Right forelimb (tissue), 1 donor: Measurements from ENCODE around the gene LMO1.

ENCODE experiments used
- DNase-seq: peaks from one replicate; pipeline ENCODE4 v3.0.0-alpha.2; 2018

The LMO1 gene

GRCh38 chr11:8288166-8288772 is 24.6 kb upstream of the LMO1 start:
- peak; percentile 21 for DNase-seq

GRCh38 chr11:8287703-8288102 is 24.0 kb upstream of the LMO1 start:
- DNase-seq, result peak; percentile 10

GRCh38 chr11:8287297-8287696 is 23.6 kb upstream of the LMO1 start:
- peak; percentile 16 for DNase-seq

- peak; percentile 11 for DNase-seq
Measured at GRCh38 chr11:8286886-8287285, 23.2 kb upstream of the LMO1 start.

- no peak for DNase-seq
Measured at GRCh38 chr11:8285796-8286195, 22.1 kb upstream of the LMO1 start.

- DNase-seq, result no peak
Measured at GRCh38 chr11:8285228-8285627, 21.6 kb upstream of the LMO1 start.

GRCh38 chr11:8283465-8284230 is 20.0 kb upstream of the LMO1 start:
- DNase-seq, result no peak

GRCh38 chr11:8283100-8283464 is 19.4 kb upstream of the LMO1 start:
- DNase-seq, result no peak

- no peak for DNase-seq
Measured at GRCh38 chr11:8282631-8283030, 19.0 kb upstream of the LMO1 start.

GRCh38 chr11:8281266-8281665 is 17.6 kb upstream of the LMO1 start:
- no peak for DNase-seq

- DNase-seq, result peak; percentile 1
Measured at GRCh38 chr11:8277691-8278090, 14.0 kb upstream of the LMO1 start.

GRCh38 chr11:8276528-8276927 is 12.8 kb upstream of the LMO1 start:
- peak; percentile 3 for DNase-seq

- no peak for DNase-seq
Measured at GRCh38 chr11:8273287-8273686, 9.6 kb upstream of the LMO1 start.

- DNase-seq, result peak; percentile 31
Measured at GRCh38 chr11:8271106-8271886, 7.6 kb upstream of the LMO1 start.

GRCh38 chr11:8269636-8270035 is 6.0 kb upstream of the LMO1 start:
- DNase-seq, result peak; percentile 20

- peak; percentile 54 for DNase-seq
Measured at GRCh38 chr11:8268530-8269400, 5.1 kb upstream of the LMO1 start.

GRCh38 chr11:8267831-8268529 is 4.3 kb upstream of the LMO1 start:
- peak; percentile 45 for DNase-seq

GRCh38 chr11:8267280-8267679 is 3.6 kb upstream of the LMO1 start:
- DNase-seq, result peak; percentile 34

GRCh38 chr11:8266246-8267241 is 2.9 kb upstream of the LMO1 start:
- DNase-seq, result peak; percentile 36

- DNase-seq, result peak; percentile 40
Measured at GRCh38 chr11:8265681-8266241, 2.1 kb upstream of the LMO1 start.
